ENCODE results near the gene NEUROD2.

Gene NEUROD2

DNA sequence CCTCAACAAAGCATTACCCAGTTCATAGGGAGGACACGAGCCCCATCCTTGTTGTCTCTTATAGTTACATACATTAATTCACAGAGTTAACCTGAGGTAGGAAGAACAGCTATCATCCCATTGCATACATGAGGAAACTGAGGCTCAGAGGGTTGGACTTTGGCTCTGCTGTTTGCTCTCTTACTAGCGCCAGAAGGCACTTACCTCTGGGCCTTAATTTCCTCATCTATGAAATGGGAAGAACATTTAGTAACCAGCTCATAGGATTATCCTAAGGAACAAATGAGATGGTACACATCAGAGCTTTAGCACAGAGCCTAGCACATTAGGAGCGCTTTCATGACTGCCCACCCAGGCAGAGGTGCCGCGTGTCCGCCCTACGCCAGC, 27.6 kb downstream of the NEUROD2 start:
- H3K9me2 ChIP-seq (replicated peaks; ENCODE audit: control insufficient read depth, low read length): no peaks in the 10 kb centered on the region
- H3K4me1 ChIP-seq (ENCODE audit: control insufficient read depth, low read length): no peaks in the 10 kb centered on the region
- H3K36me3 ChIP-seq (ENCODE audit: control insufficient read depth, low read length): no peaks in the 10 kb centered on the region
- no peak for TF ChIP-seq EZH2phosphoT487 (IDR thresholded peaks at IDR 0.05; ENCODE audit: borderline replicate concordance, low read length)
- no peak for TF ChIP-seq CTCF (IDR thresholded peaks at IDR 0.05; ENCODE audit: low read depth, low read length, poor library complexity, severe bottlenecking)
- H3K4me3 ChIP-seq (ENCODE audit: low read length): no peak overlapping the region
- H3K4me2 ChIP-seq (ENCODE audit: low read length): no peak overlapping the region
- no peaks in the 10 kb centered on the region for H3K79me2 ChIP-seq (ENCODE audit: control insufficient read depth, low read length)
- H4K20me1 ChIP-seq (ENCODE audit: control insufficient read depth, insufficient read depth, low read depth, low read length): no peaks in the 10 kb centered on the region
- no peaks in the 10 kb centered on the region for H3K9me3 ChIP-seq (ENCODE audit: control insufficient read depth, insufficient read depth, low read length)
- peaks cover 30% of the 10 kb centered on the region for H3K27me3 ChIP-seq (ENCODE audit: control insufficient read depth, low read length)
- no peaks in the 10 kb centered on the region for H3F3A ChIP-seq (ENCODE audit: control insufficient read depth, insufficient read depth)
- no peak overlapping the region for H3K27ac ChIP-seq (ENCODE audit: low read depth, low read length)

DNA sequence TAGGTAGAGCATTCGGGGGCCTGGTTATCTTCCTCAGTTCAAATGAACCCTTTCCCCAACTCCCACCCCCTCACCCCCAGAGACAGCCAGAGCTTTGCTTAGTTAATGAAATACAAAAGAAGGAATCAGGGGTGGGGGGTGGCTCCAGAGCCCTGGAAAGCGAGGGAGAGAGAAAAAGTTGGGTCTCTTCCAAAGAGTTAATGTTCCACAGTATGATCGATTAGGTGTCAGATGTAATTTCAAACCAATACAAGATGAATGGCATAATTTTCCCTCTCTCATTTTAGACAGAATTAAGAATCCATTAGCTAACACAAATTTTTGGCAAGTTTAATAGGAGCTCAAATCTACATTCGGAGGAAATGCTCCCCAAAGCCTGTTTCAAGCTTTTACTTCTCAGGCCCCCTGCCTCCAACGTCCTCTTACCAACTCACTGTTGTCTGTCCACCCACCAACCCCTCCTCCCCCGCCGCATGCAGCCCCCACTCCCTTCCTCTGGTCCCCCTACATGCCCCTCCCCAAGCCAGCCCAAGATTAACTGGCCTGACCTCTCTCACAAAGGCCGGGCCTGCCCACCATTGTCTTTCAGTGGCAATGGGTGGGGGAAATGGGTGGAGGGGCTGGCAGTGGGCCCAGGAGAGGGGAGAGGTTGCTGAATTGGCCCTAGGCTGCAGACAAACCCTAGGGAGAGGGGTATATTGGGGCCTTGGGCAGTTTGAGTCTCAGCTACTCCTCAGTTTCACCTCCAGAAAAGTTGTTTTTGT, 28.2 kb downstream of the NEUROD2 start:
- Histone ChIP-seq H3K9me3 (ENCODE audit: control insufficient read depth, insufficient read depth, low read length) (no peaks in the 10 kb centered on the region), H4K20me1 (ENCODE audit: control insufficient read depth, insufficient read depth, low read depth, low read length) (no peaks in the 10 kb centered on the region), H3K4me1 (ENCODE audit: control insufficient read depth, low read length) (no peaks in the 10 kb centered on the region), H3K4me2 (ENCODE audit: low read length) (no peak overlapping the region), H3K27ac (ENCODE audit: low read depth, low read length) (no peak overlapping the region), H3K4me3 (ENCODE audit: low read length) (no peak overlapping the region), H3F3A (ENCODE audit: control insufficient read depth, insufficient read depth) (no peaks in the 10 kb centered on the region), H3K27me3 (ENCODE audit: control insufficient read depth, low read length) (peaks cover 32% of the 10 kb centered on the region), H3K79me2 (ENCODE audit: control insufficient read depth, low read length) (no peaks in the 10 kb centered on the region), H3K9me2 (replicated peaks; ENCODE audit: control insufficient read depth, low read length) (no peaks in the 10 kb centered on the region), H3K36me3 (ENCODE audit: control insufficient read depth, low read length) (no peaks in the 10 kb centered on the region)
- TF ChIP-seq EZH2phosphoT487 (IDR thresholded peaks at IDR 0.05; ENCODE audit: borderline replicate concordance, low read length) (no peak), CTCF (IDR thresholded peaks at IDR 0.05; ENCODE audit: low read depth, low read length, poor library complexity, severe bottlenecking) (no peak)

DNA sequence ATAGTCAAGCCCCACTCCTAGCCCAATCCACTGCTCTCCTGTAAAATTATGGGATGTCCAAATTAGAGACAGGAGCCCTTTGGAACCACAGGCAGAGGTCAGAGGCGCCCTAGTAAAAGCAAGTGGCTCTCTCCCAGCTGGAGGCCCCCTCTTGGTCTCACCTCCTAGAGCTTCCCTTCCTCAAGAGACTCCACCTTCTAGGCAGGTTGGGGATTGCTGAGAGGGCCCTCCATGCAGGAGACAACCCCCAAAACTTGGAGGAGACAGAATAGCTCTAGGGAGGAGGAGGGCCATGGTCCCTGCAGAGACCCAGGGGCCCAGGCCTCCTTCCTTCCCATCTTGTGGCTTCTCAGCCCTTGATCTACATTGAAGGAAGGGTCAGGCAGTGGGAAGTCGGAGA, 29.4 kb downstream of the NEUROD2 start:
- Histone ChIP-seq H3F3A (ENCODE audit: control insufficient read depth, insufficient read depth) (no peaks in the 10 kb centered on the region), H3K79me2 (ENCODE audit: control insufficient read depth, low read length) (no peaks in the 10 kb centered on the region), H3K4me1 (ENCODE audit: control insufficient read depth, low read length) (peaks cover 5% of the 10 kb centered on the region), H3K9me3 (ENCODE audit: control insufficient read depth, insufficient read depth, low read length) (no peaks in the 10 kb centered on the region), H3K4me3 (ENCODE audit: low read length) (no peak overlapping the region), H3K9me2 (replicated peaks; ENCODE audit: control insufficient read depth, low read length) (no peaks in the 10 kb centered on the region), H3K27ac (ENCODE audit: low read depth, low read length) (no peak overlapping the region), H3K36me3 (ENCODE audit: control insufficient read depth, low read length) (no peaks in the 10 kb centered on the region), H4K20me1 (ENCODE audit: control insufficient read depth, insufficient read depth, low read depth, low read length) (no peaks in the 10 kb centered on the region), H3K4me2 (ENCODE audit: low read length) (no peak overlapping the region), H3K27me3 (ENCODE audit: control insufficient read depth, low read length) (peaks cover 39% of the 10 kb centered on the region)
- TF ChIP-seq CTCF (IDR thresholded peaks at IDR 0.05; ENCODE audit: low read depth, low read length, poor library complexity, severe bottlenecking) (no peak), EZH2phosphoT487 (IDR thresholded peaks at IDR 0.05; ENCODE audit: borderline replicate concordance, low read length) (no peak)

Data from DOHH2 (cell line).